ENCODE measurements around the gene OSTF1.

GRCh38 chr9:75121914-75122558 is 33.7 kb downstream of the OSTF1 start:
- TF ChIP-seq ZNF274 (IDR thresholded peaks at IDR 0.05; ENCODE audit: low read depth, low read length) (no peak), YY1 (IDR thresholded peaks at IDR 0.05; ENCODE audit: insufficient read depth, insufficient read length) (no peak), SUZ12 (IDR thresholded peaks at IDR 0.05; ENCODE audit: extremely low read depth, insufficient read depth, insufficient read length) (no peak)
